A549 (cell line): ENCODE data around the gene CMIP. TPM values are rescaled to one million over a fixed set of nuclear protein-coding genes. Genes with fewer than 3 reads are reported as not detected.

Experiments
- ATAC-seq, 2 experiments: fragments of 200-7000 bp in 1 of 2; fragments of >200 bp in 1 of 2; cut with Nextera tagmentation in 1 of 2; cut with Tn5 transposase in 1 of 2; 3 replicates each; pipeline versions ENCODE4 v1.8.0 to v1.9.1; 2018 to 2020; ENCODE audit warnings: mild to moderate bottlenecking in 1 of 2, moderate library complexity in 1 of 2
- CTCF ChIA-PET: fragments of 300-600 bp; sonication (Branson Sonifier 250); formaldehyde crosslinking; extraction: SDS; loops from one replicate; lab custom pipeline; 2021; ENCODE audit warnings: antibody characterized with exemption, inconsistent platforms; lab: Yijun Ruan, JAX
- POLR2A ChIA-PET: fragments of 350-600 bp; formaldehyde crosslinking; extraction: SDS; loops from one replicate; lab custom pipeline; 2021; ENCODE audit warnings: antibody characterized with exemption, inconsistent platforms; lab: Yijun Ruan, JAX
- DNase-seq, 2 experiments: peaks; one replicate each; pipeline versions ENCODE4 v3.0.0 to v3.0.0-alpha.2; 2011 to 2016; ENCODE audit warnings: low read depth in 1 of 2, low spot score in 1 of 2
- FAIRE-seq: peaks from 2 replicates; lab custom pipeline; 2011; peaks lifted over from hg19 to GRCh38; lab: Jason Lieb, UNC
- H3K27ac ChIP-seq, 2 experiments: fragments of >200 bp; sonication (Bioruptor Twin); formaldehyde crosslinking; 3 replicates each; pipeline ENCODE4 v1.5.1; 2016 to 2017
- H3K4me1 ChIP-seq: fragments of >200 bp; sonication (Bioruptor Twin); formaldehyde crosslinking; 3 replicates; pipeline ENCODE4 v1.6.1; 2016
- H3K4me2 ChIP-seq: fragments of >200 bp; sonication (Bioruptor Twin); formaldehyde crosslinking; 3 replicates; pipeline ENCODE4 v1.6.1; 2016
- H3K4me3 ChIP-seq: fragments of >200 bp; sonication (Bioruptor Twin); formaldehyde crosslinking; 3 replicates; pipeline ENCODE4 v1.5.1; 2016
- H3K9me3 ChIP-seq: fragments of >200 bp; sonication (Bioruptor Twin); formaldehyde crosslinking; 3 replicates; pipeline ENCODE4 v1.6.1; 2016
- JUN ChIP-seq, 2 experiments: fragments of >200 bp; sonication (Bioruptor Twin); formaldehyde crosslinking; IDR thresholded peaks; 2 replicates in 1 of 2; 3 replicates in 1 of 2; pipeline ENCODE4 v1.6.1; 2016 to 2017
- MAZ ChIP-seq: fragments of 150-350 bp; IDR thresholded peaks from 2 replicates; pipeline ENCODE4 v1.6.1; 2014; ENCODE audit warnings: antibody characterized with exemption, low read depth, low read length, borderline replicate concordance
- PHF8 ChIP-seq: fragments of 200-600 bp; sonication (generic); IDR thresholded peaks from 2 replicates; pipeline ENCODE4 v1.6.1; 2016; ENCODE audit warnings: low read depth, mild to moderate bottlenecking, antibody characterized with exemption, moderate library complexity, borderline replicate concordance
- POLR2AphosphoS2 ChIP-seq: conservative IDR thresholded peaks from 2 replicates; pipeline ENCODE4 v1.6.1; 2012; ENCODE audit warnings: low read length, improper control_type of control experiment, inconsistent platforms
- SREBF2 ChIP-seq: fragments of 450-650 bp; IDR thresholded peaks from 2 replicates; pipeline ENCODE4 v1.6.1; 2014; ENCODE audit warnings: mild to moderate bottlenecking, moderate library complexity
- ZFP36 ChIP-seq: fragments of 450-650 bp; IDR thresholded peaks from 2 replicates; pipeline ENCODE4 v1.6.1; 2014; ENCODE audit warnings: borderline replicate concordance; ENCODE audit not compliant: partially characterized antibody
- WGBS: methylation state at CpG from one replicate; pipeline ENCODE4 v1.1.6; 2017; ENCODE audit errors: missing lambda C conversion rate; 5-methylcytosine and 5-hydroxymethylcytosine counted together
- polyA plus RNA-seq, 4 experiments: library from polyadenylated mRNA; depleted of rRNA in 3 of 4; stranded (reverse); fragments of >200 nt; fragmentation: RNase III in 1 of 4; extraction: RNeasy Plus Mini Kit Qiagen cat#74134 plus additional on column Dnase treatment in 1 of 4; gene quantifications; 2 replicates in 3 of 4; 3 replicates in 1 of 4; pipeline ENCODE4 v1.2.3, GENCODE V29; 2011 to 2017
- TF ChIP-seq, protein P1 (sequence below): fragments of 450-650 bp; IDR thresholded peaks from 2 replicates; pipeline ENCODE4 v1.6.1; 2014; ENCODE audit warnings: antibody characterized with exemption
- TF ChIP-seq, protein P2 (sequence below): IDR thresholded peaks from 2 replicates; pipeline ENCODE4 v1.6.1; 2012
- TF ChIP-seq, protein P3 (sequence below): fragments of >200 bp; sonication (Bioruptor Twin); formaldehyde crosslinking; IDR thresholded peaks from 3 replicates; pipeline ENCODE4 v1.5.1; 2016

CMIP gene
- polyA plus RNA-seq, 2 of the 4 experiments (the other 2 are of a cell fraction) = 21.6 to 125 TPM

GRCh38 chr16:81467815-81468214 is 23.2 kb downstream of the CMIP start (continued):
- TF ChIP-seq, protein P1, sequence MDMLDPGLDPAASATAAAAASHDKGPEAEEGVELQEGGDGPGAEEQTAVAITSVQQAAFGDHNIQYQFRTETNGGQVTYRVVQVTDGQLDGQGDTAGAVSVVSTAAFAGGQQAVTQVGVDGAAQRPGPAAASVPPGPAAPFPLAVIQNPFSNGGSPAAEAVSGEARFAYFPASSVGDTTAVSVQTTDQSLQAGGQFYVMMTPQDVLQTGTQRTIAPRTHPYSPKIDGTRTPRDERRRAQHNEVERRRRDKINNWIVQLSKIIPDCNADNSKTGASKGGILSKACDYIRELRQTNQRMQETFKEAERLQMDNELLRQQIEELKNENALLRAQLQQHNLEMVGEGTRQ = no peak
- TF ChIP-seq, all 56 proteins: peak for 0

DNA sequence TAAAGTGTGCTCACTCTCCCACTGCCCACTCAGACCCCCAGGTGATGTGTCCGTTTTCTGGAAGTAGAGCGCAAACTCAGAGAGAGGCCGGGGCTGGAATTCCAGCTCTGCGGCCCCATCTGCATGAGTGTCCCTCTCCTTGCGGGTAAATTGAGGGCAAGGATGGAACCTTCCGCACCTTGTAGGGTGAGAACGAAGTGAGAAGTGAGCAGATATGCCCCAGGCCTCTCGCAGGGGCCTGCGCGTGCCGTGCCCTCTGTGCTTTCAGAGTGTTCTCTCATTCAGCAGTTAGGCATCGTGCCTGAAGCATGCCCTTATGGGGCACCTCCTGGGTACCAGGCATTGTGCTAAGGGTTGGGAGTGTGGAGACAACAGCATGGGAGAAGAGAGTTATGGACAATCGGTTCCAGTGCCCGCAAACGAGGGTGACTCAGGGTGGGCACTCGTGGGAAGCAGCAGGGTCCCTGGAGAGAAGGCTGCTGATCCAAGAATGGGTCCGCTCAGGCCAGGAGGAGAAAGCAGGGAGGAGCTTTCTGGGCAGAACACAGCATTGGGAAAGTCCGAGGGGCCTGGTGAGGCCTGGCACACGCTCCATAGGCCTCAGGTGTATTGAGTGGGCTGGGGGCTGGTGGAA is 23.8 kb downstream of the CMIP start:
- 0 out of 6 replicates have a peak, but pooled peaks of 1 of the 2 experiments have one; percentile 2 for ATAC-seq
- FAIRE-seq = no peak
- H3K4me2 ChIP-seq = no peak overlapping the region
- 94% methylated on average over 18 of the region's 19 CpGs for WGBS
- ChIA-PET CTCF (interaction anchor here (0.8 to 1.9 kb wide), 4 partner anchors 10 to 208 kb away, joined by 3 to 7 read pairs (median 3); no protein-coding TSS in a partner anchor), POLR2A (no interaction called here)
- no peak for DNase-seq
- peak overlapping the region in 1 of 2 experiments; percentile 72; a peak in 3 of 6 replicates for H3K27ac ChIP-seq
- TF ChIP-seq SREBF2 = no peak
- no peak for TF ChIP-seq MAZ
- no peak overlapping the region for H3K4me3 ChIP-seq
- peaks cover 78% of the 10 kb centered on the region for H3K4me1 ChIP-seq
- H3K9me3 ChIP-seq = no peaks in the 10 kb centered on the region

GRCh38 chr16:81469183-81469677 is 24.6 kb downstream of the CMIP start:
- TF ChIP-seq, protein P2, sequence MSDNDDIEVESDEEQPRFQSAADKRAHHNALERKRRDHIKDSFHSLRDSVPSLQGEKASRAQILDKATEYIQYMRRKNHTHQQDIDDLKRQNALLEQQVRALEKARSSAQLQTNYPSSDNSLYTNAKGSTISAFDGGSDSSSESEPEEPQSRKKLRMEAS = no peak
- TF ChIP-seq SREBF2 = no peak
- TF ChIP-seq ZFP36 = peak; percentile 18
- H3K4me2 ChIP-seq = 0 out of 3 replicates have a peak overlapping the region, but pooled peaks have one; percentile 2
- POLR2A ChIA-PET = no interaction called here
- H3K4me1 ChIP-seq = peaks cover 80% of the 10 kb centered on the region
- peak overlapping the region; percentile 8 to 72; a peak in 3 of 6 replicates for H3K27ac ChIP-seq
- no peak overlapping the region for H3K4me3 ChIP-seq
- CTCF ChIA-PET = interaction anchor here (0.9 to 1.9 kb wide), 5 partner anchors 11 to 79 kb away, joined by 3 to 7 read pairs (median 3); no protein-coding TSS in a partner anchor
- no peak for ATAC-seq
- FAIRE-seq = no peak
- no peak for DNase-seq
- no peaks in the 10 kb centered on the region for H3K9me3 ChIP-seq
- 87% methylated on average over 4 of the region's 4 CpGs for WGBS

- DNase-seq = no peak
- H3K27ac ChIP-seq = peak overlapping the region; percentile 8 to 72; a peak in 4 of 6 replicates
- TF ChIP-seq PHF8 = no peak
- TF ChIP-seq, protein P3, sequence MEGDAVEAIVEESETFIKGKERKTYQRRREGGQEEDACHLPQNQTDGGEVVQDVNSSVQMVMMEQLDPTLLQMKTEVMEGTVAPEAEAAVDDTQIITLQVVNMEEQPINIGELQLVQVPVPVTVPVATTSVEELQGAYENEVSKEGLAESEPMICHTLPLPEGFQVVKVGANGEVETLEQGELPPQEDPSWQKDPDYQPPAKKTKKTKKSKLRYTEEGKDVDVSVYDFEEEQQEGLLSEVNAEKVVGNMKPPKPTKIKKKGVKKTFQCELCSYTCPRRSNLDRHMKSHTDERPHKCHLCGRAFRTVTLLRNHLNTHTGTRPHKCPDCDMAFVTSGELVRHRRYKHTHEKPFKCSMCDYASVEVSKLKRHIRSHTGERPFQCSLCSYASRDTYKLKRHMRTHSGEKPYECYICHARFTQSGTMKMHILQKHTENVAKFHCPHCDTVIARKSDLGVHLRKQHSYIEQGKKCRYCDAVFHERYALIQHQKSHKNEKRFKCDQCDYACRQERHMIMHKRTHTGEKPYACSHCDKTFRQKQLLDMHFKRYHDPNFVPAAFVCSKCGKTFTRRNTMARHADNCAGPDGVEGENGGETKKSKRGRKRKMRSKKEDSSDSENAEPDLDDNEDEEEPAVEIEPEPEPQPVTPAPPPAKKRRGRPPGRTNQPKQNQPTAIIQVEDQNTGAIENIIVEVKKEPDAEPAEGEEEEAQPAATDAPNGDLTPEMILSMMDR = no peak
- 0 out of 5 replicates have a peak, but pooled peaks of 1 of the 2 experiments have one; percentile 14 for TF ChIP-seq JUN (IDR thresholded peaks at IDR 0.05)
- 0 out of 2 replicates have a peak, but pooled peaks have one; percentile 48 for TF ChIP-seq POLR2AphosphoS2
- no peak overlapping the region for H3K4me3 ChIP-seq
- peak in 1 of 2 experiments; percentile 3; a peak in 1 of 6 replicates for ATAC-seq
- FAIRE-seq = no peak
- 0 out of 3 replicates have a peak overlapping the region, but pooled peaks have one; percentile 2 for H3K4me2 ChIP-seq
- ChIA-PET CTCF (interaction anchor here (0.8 to 1.4 kb wide), 4 partner anchors 13 to 66 kb away, joined by 3 to 4 read pairs (median 3); no protein-coding TSS in a partner anchor), POLR2A (no interaction called here)
- 84% methylated on average over 13 of the region's 13 CpGs for WGBS
- peaks cover 87% of the 10 kb centered on the region for H3K4me1 ChIP-seq
- H3K9me3 ChIP-seq = no peaks in the 10 kb centered on the region
Measured at GRCh38 chr16:81469710-81470535, 25.3 kb downstream of the CMIP start.
